ENCODE results near the gene MYH14.
A peak's percentile ranks its signal among the peaks of the same experiment; 100 is the strongest.

- TF ChIP-seq CTCF (IDR thresholded peaks at IDR 0.05; ENCODE audit: low read depth, low read length): peak; percentile 33
- no peak for TF ChIP-seq EZH2phosphoT487 (IDR thresholded peaks at IDR 0.05; ENCODE audit: low read depth)
Observed at GRCh38 chr19:50155520-50156109, 47.8 kb upstream of the MYH14 start.
